ENCODE measurements around the gene PIGU. TPM values are rescaled to one million over a fixed set of nuclear protein-coding genes. Genes with fewer than 3 reads are reported as not detected.
A peak's percentile ranks its signal among the peaks of the same experiment; 100 is the strongest.

PIGU gene
- total RNA-seq, 6 experiments from 2014 or later = 4.0 to 14.9 (median 7.3) TPM

GRCh38 chr20:34567892-34568865 lies 108.7 kb downstream of the PIGU start:
- Histone ChIP-seq H3K4me1 (peaks cover 0 to 12% (median 0%) of the 10 kb centered on the region in 4 donors), H3K27me3 (no peaks in the 10 kb centered on the region), H3K36me3 (no peaks in the 10 kb centered on the region), H3K27ac (no peak overlapping the region), H3K9me3 (no peaks in the 10 kb centered on the region), H3K4me3 (no peak overlapping the region)
- TF ChIP-seq POLR2A (IDR thresholded peaks at IDR 0.05) = no peak
- no peak for TF ChIP-seq CTCF (IDR thresholded peaks at IDR 0.05)
- ATAC-seq (no peak), DNase-seq (no peak)
- intact Hi-C loops (cut with DNase I) = no loop called here
- WGBS (ENCODE audit: insufficient coverage, low coverage, low lambda C conversion rate, missing lambda C conversion rate) = 88% methylated on average over 7 of the region's 15 CpGs

- intact Hi-C loops (cut with DNase I) = no loop called here
- Histone ChIP-seq H3K27ac (no peak overlapping the region), H3K36me3 (no peaks in the 10 kb centered on the region), H3K4me1 (peaks cover 0 to 12% (median 0%) of the 10 kb centered on the region in 4 donors), H3K27me3 (no peaks in the 10 kb centered on the region), H3K9me3 (no peaks in the 10 kb centered on the region), H3K4me3 (no peak overlapping the region)
- 89% methylated on average over 2 of the region's 9 CpGs for WGBS (ENCODE audit: insufficient coverage, low coverage, low lambda C conversion rate, missing lambda C conversion rate)
- TF ChIP-seq CTCF (IDR thresholded peaks at IDR 0.05) = no peak
- no peak for TF ChIP-seq POLR2A (IDR thresholded peaks at IDR 0.05)
- no peak for DNase-seq
- no peak for ATAC-seq
Measured at GRCh38 chr20:34566978-34567891, 109.7 kb downstream of the PIGU start.

- ATAC-seq (peak; percentile 8 to 86 (median 56)), DNase-seq (peak in 2 of 3 donors; percentile 46 to 85)
- no peaks in the 10 kb centered on the region for H3K27me3 ChIP-seq
- TF ChIP-seq CTCF (IDR thresholded peaks at IDR 0.05) (no peak), POLR2A (IDR thresholded peaks at IDR 0.05) (no peak)
- H3K9me3 ChIP-seq = no peaks in the 10 kb centered on the region
- peak overlapping the region in 1 of 3 donors; percentile 7 for H3K27ac ChIP-seq
- H3K4me3 ChIP-seq = no peak overlapping the region
- peaks cover 0 to 19% (median 0%) of the 10 kb centered on the region in 4 donors for H3K4me1 ChIP-seq
- 42% methylated on average over 3 of the region's 7 CpGs for WGBS (ENCODE audit: insufficient coverage, low coverage, low lambda C conversion rate, missing lambda C conversion rate)
- intact Hi-C loops (cut with DNase I) = no loop called here
- no peaks in the 10 kb centered on the region for H3K36me3 ChIP-seq
Measured at GRCh38 chr20:34564833-34565232, 112.1 kb downstream of the PIGU start.

- Histone ChIP-seq H3K27ac (no peak overlapping the region), H3K27me3 (no peaks in the 10 kb centered on the region), H3K4me3 (no peak overlapping the region), H3K4me1 (peaks cover 0 to 27% (median 0%) of the 10 kb centered on the region in 4 donors), H3K36me3 (no peaks in the 10 kb centered on the region), H3K9me3 (no peaks in the 10 kb centered on the region)
- intact Hi-C loops (cut with DNase I) = no loop called here
- TF ChIP-seq POLR2A (IDR thresholded peaks at IDR 0.05) (no peak), CTCF (IDR thresholded peaks at IDR 0.05) (peak in 3 of 4 donors; percentile 22 to 44 (median 29))
- 44% methylated on average over 2 of the region's 5 CpGs for WGBS (ENCODE audit: insufficient coverage, low coverage, low lambda C conversion rate, missing lambda C conversion rate)
- no peak for DNase-seq
- no peak for ATAC-seq
Measured at GRCh38 chr20:34562641-34563040, 114.3 kb downstream of the PIGU start.
